Omental fat pad (tissue), 4 donors: ENCODE data around the gene ATRNL1. TPM values are rescaled to one million over a fixed set of nuclear protein-coding genes. Genes with fewer than 3 reads are reported as not detected.
"Not testable (repeated sequence)": the region's sequence is repeated elsewhere in the genome, so short reads cannot be mapped to it uniquely, and the experiment has no call there.

Source experiments
- ATAC-seq: fragments of 150-250 bp; one replicate; pipeline ENCODE4 v1.9.1; 2016; ENCODE audit warnings: mild to moderate bottlenecking, moderate library complexity; ENCODE audit not compliant: low FRiP score
- DNase-seq: peaks from one replicate; pipeline ENCODE4 v3.0.0-alpha.2; 2019; ENCODE audit warnings: low spot score
- CTCF ChIP-seq, 3 donors: fragments of 450-650 bp; IDR thresholded peaks; one replicate each; pipeline ENCODE4 v1.5.1; 2016 to 2017; ENCODE audit warnings: antibody characterized with exemption in 3 of 3, mild to moderate bottlenecking in 3 of 3, moderate library complexity in 2 of 3
- total RNA-seq, 4 donors: library from RNA; depleted of rRNA; stranded (reverse); fragments of >200 nt; gene quantifications; one replicate each; pipeline ENCODE4 v1.1.0, GENCODE V29; 2016

Gene ATRNL1
- total RNA-seq, 4 donors from 2014 or later = 2.5 to 19.0 (median 4.6) TPM

- TF ChIP-seq CTCF (IDR thresholded peaks at IDR 0.05) = no peak
- ATAC-seq = no peak
Measured at GRCh38 chr10:115503546-115503945, 410.4 kb downstream of the ATRNL1 start.

GRCh38 chr10:115514895-115515294, 421.7 kb downstream of the ATRNL1 start:
- DNase-seq (no peak), ATAC-seq (no peak)
- TF ChIP-seq CTCF (IDR thresholded peaks at IDR 0.05) = no peak

More at GRCh38 chr10:115503546-115503945, 410.4 kb downstream of the ATRNL1 start:
- DNase-seq = no peak

GRCh38 chr10:115525141-115525540, 432.0 kb downstream of the ATRNL1 start:
- DNase-seq (no peak), ATAC-seq (no peak)
- no peak for TF ChIP-seq CTCF (IDR thresholded peaks at IDR 0.05)

- not testable (repeated sequence) for ATAC-seq, DNase-seq
Measured at GRCh38 chr10:115527682-115528081, 434.5 kb downstream of the ATRNL1 start.

- ATAC-seq, DNase-seq: not testable (repeated sequence)
Measured at GRCh38 chr10:115536401-115536800, 443.2 kb downstream of the ATRNL1 start.

GRCh38 chr10:115539142-115539762, 446.1 kb downstream of the ATRNL1 start:
- DNase-seq = no peak
- no peak for TF ChIP-seq CTCF (IDR thresholded peaks at IDR 0.05)
- no peak for ATAC-seq

- no peak for TF ChIP-seq CTCF (IDR thresholded peaks at IDR 0.05)
- ATAC-seq (no peak), DNase-seq (no peak)
Measured at GRCh38 chr10:115555887-115556402, 462.8 kb downstream of the ATRNL1 start.

- DNase-seq = no peak
- no peak for ATAC-seq
- TF ChIP-seq CTCF (IDR thresholded peaks at IDR 0.05) = no peak
Measured at GRCh38 chr10:115558252-115558651, 465.1 kb downstream of the ATRNL1 start.
